ENCODE data around the gene PFN3.
"Not testable (repeated sequence)": the region's sequence is repeated elsewhere in the genome, so short reads cannot be mapped to it uniquely, and the experiment has no call there.

PFN3 gene

DNA sequence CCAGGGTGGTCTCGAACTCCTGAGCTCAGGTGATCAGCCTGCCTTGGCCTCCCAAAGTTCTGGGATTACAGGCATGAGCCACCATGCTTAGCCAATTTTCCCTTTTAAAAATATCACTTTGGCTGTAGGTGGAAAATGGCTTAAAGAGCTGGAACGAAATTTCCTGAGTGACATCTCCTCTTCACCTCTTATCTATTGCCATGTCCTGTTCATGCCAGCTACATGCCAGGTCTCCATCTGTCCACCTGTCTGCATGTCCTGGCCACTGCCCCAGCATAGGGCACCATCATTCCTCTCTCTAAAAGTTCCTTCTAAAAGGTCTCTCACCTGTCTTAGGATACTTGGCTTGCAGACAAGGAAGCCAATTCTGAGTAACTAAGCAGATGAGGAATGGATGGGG lies 23.2 kb upstream of the PFN3 start:
- DNase-seq: no peak

DNA sequence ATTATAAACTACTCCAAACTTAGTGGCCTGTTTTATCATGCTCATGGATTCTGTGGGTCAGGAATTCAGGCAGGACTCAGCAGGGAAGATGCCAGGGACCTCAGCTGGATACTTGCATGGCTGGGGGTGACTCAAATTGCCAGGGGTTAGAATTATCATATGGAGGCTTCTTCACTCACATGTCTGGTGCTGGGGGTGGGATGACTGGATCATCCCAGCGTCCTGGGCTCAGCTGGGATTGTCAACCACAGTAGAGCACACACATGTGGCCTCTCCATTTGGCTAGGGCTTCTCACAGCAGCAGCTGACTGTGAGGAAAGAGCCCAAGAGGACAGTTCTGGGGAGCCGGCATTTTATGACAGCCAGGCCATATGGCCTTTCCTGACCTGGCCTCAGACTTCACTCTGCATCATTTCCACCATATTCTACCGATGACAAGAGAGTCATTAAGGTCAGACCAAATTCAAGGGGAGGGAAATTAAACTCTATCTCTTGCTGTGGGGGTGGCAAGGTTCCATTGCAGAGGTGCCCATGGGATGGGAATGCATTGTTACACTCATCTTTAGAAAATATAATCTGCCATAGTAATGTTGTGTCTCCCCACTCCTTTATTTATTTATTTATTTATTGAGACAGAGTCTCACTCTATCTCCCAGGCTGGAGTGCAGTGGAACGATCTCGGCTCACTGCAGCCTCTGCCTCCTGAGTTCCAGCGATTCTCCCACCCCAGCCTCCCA lies 20.8 kb upstream of the PFN3 start:
- no peak for DNase-seq

DNA sequence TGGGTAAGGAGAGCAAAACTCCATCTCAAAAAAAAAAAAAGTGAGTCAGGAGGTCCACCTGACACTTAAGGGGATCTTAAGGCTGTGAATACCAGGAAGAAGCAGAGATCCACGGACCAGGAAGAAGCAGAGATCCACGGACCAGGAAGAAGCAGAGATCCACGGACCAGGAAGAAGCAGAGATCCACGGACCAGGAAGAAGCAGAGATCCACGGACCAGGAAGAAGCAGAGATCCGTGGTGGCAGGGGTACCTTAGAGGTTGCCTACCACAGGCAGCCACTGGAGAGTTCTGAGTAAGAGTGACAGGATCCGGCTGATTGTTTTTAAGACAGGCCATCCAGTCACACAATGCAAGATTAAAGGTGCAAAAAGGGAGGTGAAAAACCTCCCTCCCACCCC lies 20.0 kb upstream of the PFN3 start:
- DNase-seq: not testable (repeated sequence)

DNA sequence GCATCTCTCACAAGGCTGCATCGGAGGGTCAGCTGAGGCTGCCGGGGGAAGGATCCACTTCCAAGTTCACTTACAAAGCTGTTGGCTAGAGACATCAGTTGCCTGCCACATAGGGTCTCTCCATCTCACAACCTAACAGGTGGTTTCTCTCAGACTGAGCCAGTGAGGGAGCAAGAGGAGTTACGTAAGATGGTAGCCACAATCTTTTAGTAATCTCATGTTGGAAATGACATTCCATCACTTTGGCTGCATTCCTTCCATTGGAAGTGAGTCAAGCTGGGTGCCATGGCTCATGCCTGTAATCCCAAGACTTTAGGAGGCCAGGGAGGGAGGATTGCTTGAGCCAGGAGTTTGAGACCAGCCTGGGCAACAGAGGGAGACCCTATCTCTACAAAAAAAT lies 18.6 kb upstream of the PFN3 start:
- DNase-seq: no peak

- not testable (repeated sequence) for DNase-seq
Measured at GRCh38 chr5:177417081-177417480, 16.6 kb upstream of the PFN3 start.

- no peak for DNase-seq
Measured at GRCh38 chr5:177414481-177414880, 14.0 kb upstream of the PFN3 start.

GRCh38 chr5:177412603-177413233 lies 12.3 kb upstream of the PFN3 start:
- no peak for DNase-seq

DNA sequence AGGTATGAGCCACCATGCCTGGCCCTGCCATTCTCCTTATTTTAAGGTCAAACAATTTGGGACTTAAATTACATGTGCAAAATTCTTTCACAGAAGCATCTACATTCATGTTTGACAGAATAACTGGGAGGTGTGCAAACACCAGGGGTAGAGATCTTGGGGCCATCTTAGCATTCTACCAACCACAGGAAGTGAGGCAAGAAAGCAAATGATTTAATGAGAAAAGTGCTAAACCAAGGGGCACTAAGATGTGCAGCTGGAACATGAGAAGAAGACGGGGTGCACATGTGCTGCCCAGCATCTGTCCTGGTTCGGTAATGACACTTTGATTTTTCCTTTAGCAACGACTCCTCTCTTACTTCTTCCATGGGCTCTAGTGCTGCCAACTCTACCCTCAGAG lies 10.1 kb upstream of the PFN3 start:
- no peak for DNase-seq

DNA sequence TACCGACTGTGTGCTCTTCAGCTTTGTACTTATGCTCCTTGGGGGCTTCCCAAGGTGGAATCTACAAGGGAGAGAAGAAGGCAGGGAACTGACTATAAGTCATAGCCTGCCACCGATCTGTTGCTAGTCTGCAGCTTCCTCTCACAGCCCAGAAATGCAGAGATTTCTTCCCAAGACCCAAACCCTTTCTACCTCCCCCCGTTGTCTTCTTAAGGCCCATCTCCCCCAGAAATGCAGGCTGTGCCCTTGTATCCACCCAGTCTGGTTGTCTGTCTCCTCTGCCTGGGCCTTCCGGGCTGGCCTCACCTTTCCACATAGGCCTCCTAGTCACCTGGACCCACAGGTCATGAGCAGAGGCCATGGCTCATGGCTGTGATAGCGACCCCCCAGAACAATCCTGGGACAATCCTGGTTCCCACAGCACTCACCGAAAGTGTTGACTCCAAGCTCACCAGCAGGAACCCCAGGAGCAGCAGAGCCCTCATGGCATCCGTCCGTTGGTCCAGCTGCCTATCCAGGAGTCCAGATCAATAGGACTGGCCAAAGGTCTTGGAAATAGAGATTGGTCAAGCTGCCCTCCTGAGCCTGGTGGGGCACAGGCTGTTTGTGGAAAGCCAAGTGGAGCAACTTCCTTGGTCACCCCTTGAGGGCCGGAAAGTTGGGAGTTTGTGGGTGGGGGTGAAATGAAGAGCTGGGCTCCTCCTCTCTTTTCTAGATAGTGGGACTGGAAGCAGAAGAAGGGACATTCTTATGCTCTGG lies 8.8 kb upstream of the PFN3 start, which contains the start of gene F12:
Gene F12, minus strand, starts transcription at position 522 of the 759 bp plus-strand sequence. Its CDS starts 37 bp downstream, at position 485.
- DNase-seq: no peak

GRCh38 chr5:177405805-177406204 lies 5.3 kb upstream of the PFN3 start:
- no peak for DNase-seq

DNA sequence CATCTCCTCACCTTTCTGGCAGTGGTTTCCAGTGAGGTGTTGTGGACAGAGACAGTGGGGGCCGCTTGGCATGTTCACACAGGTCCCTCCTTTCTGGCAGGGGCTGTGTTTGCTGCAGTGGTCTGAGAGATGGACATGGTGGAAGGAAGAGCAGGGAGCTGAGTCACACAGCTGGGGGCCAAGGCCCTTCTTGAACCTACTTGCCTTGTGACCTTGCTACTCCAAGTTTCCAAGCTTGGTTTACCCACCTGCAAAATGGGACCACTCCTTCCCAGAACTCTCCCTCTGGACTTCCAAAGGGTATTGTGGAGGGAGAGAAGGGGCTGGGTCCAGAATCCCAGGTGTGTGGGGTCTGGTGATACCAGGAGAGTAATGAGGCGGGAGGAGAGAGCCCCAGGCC lies 4.9 kb upstream of the PFN3 start:
- no peak for DNase-seq

- no peak for DNase-seq
Measured at GRCh38 chr5:177404641-177405179, 4.2 kb upstream of the PFN3 start.

DNA sequence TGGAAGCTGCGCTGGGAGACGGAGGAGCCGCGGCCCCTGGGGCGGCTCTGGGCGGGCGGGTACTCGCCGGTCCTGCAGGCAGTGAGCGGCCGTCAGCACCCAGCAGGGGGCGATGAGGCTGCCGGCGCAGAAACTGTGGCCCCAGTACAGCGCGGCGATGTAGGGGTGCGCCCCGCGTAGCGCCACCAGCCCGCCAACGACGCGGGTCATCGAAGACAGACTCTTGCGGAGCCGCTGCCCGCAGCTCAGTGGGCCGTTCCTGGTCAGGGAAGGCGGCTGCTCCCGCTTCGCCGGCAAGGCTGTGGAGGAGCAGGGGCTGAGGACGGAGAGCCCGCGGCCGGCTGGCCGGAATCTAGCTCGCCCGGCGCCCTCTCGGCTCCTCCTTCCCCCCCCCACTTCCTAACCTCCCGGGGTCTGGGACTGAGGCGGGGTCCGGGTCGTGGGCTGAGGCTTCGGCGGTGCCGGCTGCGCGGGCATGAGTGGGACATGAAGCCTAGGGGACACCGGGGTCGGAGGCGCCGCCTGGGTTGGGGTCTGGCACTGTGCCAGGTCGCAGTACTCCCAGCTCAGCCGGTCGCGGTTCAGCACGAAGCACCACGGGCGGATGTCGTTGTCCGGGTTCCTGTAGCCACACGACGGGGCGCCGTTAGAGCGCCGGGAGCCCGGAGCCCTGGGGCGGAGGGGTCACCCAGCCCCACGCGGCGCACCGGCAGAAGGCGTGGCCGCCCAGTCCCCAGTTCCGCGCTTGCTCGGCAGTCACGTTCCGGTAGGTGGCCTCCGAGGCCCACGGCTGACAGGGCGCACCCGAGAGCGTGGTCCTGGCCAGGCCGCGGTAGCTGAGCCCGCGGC lies 3.6 kb upstream of the PFN3 start:
- peak; percentile 79 for DNase-seq

GRCh38 chr5:177403102-177403791 lies 2.8 kb upstream of the PFN3 start:
- peak; percentile 39 for DNase-seq

- DNase-seq: peak; percentile 61
Measured at GRCh38 chr5:177402271-177403043, 2.0 kb upstream of the PFN3 start.

GRCh38 chr5:177397875-177398390 lies 2.5 kb downstream of the PFN3 start:
- DNase-seq: no peak

GRCh38 chr5:177396807-177397206 lies 3.7 kb downstream of the PFN3 start:
- no peak for DNase-seq

DNA sequence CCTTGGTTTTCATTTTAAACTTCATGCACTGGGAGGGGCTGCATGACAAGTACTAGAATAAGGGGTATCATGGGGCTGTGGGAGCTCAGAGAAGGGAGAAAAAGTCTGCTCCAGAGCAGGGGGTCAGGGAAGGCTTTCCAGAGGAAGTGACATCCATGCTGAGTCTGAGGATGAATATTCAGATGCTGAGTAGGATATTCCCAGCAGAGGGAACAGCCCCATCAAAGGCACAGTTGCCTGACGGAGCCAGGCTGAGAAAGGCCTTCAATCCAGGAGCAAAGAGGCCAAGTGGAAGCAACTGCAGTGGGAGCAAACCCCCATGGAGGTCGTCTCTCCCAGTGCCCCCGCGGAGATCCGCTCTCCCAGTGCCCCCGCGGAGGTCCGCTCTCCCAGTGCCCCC lies 4.4 kb downstream of the PFN3 start:
- no peak for DNase-seq

DNA sequence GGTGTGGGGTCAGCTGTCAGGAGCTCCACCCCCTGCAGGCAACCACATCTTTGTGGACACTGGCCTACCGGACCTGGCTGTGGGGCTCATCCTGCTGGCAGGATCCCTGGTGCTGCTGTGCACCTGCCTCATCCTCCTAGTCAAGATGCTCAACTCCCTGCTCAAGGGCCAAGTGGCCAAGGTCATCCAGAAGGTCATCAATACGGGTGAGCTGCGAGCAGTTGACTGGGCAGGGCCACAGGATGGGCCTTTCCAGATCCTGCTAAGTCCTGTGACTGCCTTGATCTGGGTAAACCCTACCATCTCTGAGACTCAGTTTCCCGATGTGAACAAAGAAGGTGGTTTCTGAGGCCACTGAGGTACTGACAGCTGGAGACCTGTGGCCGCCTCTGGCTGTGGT lies 6.5 kb downstream of the PFN3 start:
- no peak for DNase-seq

GRCh38 chr5:177393206-177393765 lies 7.2 kb downstream of the PFN3 start:
- no peak for DNase-seq

- DNase-seq: no peak
Measured at GRCh38 chr5:177392765-177393164, 7.7 kb downstream of the PFN3 start.
